Kasumi-1 (cell line): ENCODE data around the gene CHRNB1.
A peak's percentile ranks its signal among the peaks of the same experiment; 100 is the strongest.

Experiments used
- DNase-seq, 2 experiments: peaks; one replicate each; lab custom pipeline; 2025; lab: John Stamatoyannopoulos, UW

CHRNB1 gene

GRCh38 chr17:7415784-7416183, 29.1 kb upstream of the CHRNB1 start:
- no peak for DNase-seq

- DNase-seq = no peak
These were observed 28.5 kb upstream of the CHRNB1 start for GRCh38 chr17:7416323-7416722.

DNA sequence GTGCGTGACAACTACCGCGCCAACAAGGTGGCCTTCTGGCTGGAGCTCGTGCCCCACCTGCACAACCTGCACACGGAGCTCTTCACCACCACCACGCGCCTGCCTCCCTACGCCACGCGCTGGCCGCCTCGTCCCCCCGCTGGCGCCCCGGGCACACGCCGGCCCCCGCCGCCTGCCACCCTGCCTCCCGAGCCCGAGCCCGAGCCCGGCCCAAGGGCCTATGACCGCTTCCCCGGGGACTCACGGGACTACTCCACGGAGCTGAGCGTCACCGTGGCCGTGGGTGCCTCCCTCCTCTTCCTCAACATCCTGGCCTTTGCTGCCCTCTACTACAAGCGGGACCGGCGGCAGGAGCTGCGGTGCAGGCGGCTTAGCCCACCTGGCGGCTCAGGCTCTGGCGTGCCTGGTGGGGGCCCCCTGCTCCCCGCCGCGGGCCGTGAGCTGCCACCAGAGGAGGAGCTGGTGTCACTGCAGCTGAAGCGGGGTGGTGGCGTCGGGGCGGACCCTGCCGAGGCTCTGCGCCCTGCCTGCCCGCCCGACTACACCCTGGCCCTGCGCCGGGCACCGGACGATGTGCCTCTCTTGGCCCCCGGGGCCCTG, 27.7 kb upstream of the CHRNB1 start:
- no peak for DNase-seq

- DNase-seq = no peak
These were observed 26.2 kb upstream of the CHRNB1 start for GRCh38 chr17:7418472-7419152.

DNA sequence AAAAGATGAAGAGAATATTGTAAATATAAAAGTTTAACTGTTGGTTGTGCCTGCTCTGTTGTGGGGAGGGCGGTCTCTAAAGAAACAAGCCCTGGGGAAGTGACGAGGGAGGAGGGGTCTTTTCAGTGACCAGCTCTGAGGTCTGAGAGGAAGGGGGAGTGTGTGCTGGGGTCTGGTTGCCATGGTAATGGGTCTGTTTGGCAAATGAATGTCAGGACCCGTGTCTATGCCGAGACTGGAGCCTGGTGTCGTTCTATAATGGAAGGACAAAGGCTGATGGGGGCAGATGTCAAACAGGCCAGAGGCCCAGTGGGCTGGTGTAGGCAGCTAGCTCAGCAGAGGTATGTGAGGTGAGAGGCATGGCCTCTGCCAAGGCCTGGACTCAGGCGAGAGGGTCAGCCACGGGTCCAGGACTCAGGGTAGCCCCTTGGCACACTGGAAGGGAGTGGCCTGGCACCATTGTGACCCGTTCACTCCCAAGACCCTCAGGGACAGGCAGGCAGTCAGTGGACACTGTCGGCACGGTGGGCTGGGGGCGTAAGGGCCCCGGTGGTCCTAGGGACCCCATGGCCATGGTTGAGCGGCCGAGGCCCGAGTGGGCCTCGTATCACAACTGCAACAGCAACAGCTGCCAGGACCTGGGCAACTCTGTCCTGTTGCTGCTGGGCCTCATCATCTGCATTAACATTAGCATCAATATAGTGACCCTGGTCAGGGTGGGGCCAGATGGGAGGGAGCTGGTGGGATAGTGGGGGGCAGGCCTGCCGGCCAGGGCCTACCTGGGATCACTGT, 24.8 kb upstream of the CHRNB1 start, which contains the start of gene SPEM1:
SPEM1 (plus strand) TSS at position 506 of the 792 bp plus-strand sequence; CDS start at position 567, 61 bp downstream.
- no peak for DNase-seq

GRCh38 chr17:7421186-7421585, 23.7 kb upstream of the CHRNB1 start:
- no peak for DNase-seq

- no peak for DNase-seq
These were observed 21.2 kb upstream of the CHRNB1 start for GRCh38 chr17:7423679-7424078.

DNA sequence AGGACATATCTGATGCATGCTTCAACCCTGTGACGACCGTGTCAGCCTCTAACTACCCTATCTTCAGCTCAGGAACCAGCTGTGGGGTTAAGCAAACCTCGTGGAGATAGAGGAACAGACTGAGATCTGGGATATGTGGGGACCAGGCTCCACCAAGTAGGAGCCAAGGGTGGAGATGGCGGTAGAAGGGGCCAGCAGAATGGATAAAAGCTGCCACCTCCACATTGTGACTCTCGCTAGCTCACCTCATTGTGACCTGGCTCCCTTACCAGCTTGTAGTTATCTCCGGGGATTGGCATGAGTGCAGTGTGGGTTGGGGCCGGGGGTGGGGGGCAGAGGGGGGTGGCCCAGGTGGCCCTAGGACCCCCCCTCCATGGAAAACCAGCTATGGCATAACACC, 19.5 kb upstream of the CHRNB1 start, which contains the start of gene SPEM2:
SPEM2 (plus strand) TSS at position 301 of the 400 bp plus-strand sequence; CDS start at position 374, 73 bp downstream.
- no peak for DNase-seq

- no peak for DNase-seq
These were observed 19.1 kb upstream of the CHRNB1 start for GRCh38 chr17:7425756-7426155.

DNA sequence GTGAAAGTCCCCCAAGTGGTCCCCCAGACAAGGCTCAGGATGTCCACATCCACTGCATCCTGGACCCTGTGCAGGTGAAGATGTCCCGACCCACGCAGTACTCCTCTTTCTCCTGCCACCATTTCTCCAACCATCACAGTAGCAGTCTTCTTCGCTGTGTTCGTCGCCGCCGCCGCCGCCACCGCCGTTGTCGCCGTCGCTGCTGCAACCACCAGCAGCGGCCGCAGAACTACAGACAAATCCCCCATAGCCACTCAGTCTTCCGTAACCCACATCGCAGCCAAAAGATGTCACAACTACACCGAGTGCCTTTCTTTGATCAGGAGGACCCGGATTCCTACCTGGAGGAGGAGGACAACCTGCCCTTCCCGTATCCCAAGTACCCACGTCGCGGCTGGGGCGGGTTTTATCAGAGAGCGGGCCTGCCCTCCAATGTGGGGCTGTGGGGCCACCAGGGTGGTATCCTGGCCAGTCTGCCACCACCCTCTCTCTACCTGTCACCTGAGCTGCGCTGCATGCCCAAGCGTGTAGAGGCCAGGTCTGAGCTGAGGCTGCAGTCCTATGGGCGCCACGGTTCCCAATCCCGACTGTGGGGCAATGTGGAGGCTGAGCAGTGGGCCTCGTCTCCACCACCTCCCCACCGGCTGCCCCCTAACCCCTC, 18.5 kb upstream of the CHRNB1 start:
- no peak for DNase-seq

DNA sequence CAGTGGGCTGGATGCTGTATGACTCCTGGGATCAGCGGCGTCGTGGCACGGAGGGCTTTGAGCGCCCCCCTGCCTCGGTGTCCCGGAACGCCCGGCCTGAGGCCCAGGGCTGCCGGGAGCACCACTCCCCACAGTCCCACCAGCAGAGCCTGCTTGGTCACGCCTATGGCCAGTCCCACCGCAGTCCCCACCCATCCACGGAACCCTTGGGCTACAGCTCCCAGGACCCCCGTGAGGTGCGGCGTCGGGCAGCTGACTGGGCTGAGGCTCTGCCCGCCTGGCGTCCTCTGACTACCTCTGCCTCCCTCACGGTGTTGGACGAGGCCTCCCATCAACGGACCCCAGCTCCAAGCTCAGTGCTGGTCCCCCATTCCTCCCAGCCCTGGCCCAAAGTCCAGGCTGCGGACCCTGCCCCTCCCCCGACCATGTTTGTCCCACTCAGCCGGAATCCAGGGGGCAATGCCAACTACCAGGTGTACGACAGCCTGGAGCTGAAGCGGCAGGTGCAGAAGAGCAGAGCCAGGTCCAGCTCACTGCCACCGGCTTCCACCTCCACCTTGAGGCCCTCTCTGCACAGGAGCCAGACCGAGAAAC, 17.9 kb upstream of the CHRNB1 start:
- no peak for DNase-seq

DNA sequence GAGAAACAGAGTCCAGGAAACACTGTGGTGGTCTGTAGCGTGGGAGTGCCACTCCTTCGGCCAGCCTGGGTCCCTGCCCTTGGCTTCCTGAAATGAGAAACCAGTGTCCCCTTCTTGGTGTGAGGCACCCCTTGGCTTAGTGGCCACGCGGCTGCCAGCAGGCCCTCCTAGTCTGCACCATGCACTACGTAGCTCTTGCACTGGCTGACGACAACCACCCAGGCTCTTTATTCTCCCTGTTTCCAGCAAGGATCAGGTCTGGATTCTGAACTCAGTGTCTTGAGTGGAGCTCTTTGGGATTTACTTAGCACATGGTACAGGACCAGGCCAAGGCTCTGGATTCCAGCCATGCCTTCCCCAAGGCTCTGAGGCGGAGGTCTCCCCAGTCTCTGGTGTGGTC, 17.3 kb upstream of the CHRNB1 start:
- DNase-seq = no peak

DNA sequence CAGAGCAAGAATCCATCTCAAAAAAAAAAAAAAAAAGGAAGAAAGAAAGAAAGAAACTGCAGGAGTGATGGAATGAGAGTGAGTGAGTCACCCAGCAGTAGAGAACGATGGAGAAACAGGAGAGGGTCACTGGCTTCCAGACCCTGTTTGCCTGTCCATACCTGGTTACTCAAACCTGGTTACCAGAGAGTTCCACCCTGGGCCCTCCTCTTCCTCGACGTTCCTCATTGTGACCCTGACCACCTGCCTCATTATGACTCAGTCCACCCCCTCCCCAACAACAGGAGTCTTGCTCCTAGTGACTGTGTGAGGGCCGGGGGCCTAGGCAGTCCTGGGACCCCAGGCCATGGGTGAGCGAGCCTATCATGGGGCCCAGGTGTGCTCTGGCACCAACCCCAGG, 16.3 kb upstream of the CHRNB1 start, which contains the start of gene SPEM3:
SPEM3 (plus strand) TSS at position 301 of the 400 bp plus-strand sequence; CDS start at position 347, 46 bp downstream.
- DNase-seq = no peak

DNA sequence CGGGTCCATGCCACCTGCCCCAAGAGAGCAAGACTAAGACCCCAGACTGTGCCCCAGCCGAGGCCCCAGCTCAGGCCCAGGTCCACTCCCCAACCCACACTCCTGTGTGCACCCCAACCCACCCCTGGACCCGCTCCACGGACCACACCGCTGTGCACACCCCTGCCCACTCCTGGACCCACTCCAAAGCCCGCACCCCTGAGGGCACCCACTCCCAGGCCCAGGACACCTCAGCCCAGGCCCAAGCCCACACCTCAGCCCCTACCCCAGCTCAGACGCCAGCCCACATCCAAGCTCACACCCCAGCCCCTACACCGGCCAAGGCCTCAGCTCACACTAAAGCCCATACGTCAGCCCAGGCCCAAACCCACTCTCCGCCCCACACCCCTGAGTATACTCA, 15.1 kb upstream of the CHRNB1 start:
- DNase-seq = no peak

DNA sequence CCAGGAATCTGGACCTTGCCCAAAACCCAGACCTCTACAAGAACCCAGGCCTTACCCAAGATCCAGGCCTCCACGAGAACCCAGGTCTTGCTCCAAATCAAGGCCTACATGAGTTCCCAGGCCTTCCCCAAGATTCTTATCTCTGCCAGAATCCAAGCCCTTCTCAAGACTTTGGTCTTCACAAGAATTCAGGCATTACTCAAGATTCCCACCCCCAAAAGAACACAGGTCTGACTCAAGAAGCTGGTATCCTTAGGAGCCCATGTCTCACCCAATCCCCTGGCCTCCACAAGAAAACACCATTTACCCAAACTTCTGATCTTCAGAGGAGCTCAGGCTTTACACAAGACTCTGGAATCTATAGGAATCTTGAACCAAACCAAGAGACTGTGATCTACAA, 13.6 kb upstream of the CHRNB1 start:
- DNase-seq = no peak

- DNase-seq = no peak
These were observed 12.6 kb upstream of the CHRNB1 start for GRCh38 chr17:7432296-7432695.

- peak; percentile 39 to 46 for DNase-seq
These were observed 8.9 kb upstream of the CHRNB1 start for GRCh38 chr17:7435676-7436555.

DNA sequence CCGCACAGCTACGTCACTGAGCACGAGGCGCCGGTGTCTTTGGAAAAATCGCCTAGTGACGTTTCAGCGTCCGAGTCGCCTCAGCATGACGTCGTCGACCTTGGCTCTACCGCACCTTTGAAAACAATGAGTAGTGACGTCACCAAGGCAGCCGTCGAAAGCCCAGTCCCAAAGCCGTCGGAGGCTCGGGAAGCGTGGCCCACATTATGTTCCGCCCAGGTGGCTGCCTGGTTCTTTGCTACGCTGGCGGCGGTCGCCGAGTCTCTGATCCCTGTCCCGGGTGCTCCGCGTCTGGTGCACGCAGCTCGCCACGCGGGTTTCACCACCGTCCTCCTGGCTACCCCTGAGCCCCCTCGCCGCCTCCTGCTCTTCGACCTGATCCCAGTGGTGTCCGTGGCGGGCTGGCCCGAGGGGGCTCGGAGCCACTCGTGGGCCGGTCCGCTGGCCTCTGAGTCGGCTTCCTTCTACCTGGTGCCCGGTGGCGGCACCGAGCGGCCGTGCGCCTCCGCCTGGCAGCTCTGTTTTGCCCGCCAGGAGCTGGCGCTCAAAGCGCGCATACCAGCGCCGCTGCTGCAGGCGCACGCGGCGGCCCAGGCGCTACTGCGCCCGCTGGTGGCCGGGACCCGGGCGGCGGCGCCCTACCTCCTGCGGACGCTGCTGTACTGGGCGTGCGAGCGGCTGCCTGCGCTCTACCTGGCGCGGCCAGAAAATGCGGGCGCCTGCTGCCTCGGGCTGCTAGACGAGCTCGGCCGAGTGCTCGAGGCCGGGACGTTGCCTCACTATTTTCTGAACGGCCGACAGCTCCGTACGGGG, 8.1 kb upstream of the CHRNB1 start:
- DNase-seq = peak in 1 of 2 experiments; percentile 37

GRCh38 chr17:7437369-7437863, 7.4 kb upstream of the CHRNB1 start:
- no peak for DNase-seq
